OCI-LY1 (cell line): Measurements from ENCODE around the gene RHOT1.

Source experiments
- CTCF ChIP-seq: fragments of 200-600 bp; sonication (generic), shearing (Covaris generic); IDR thresholded peaks from 2 replicates; pipeline ENCODE4 v1.5.1; 2017; ENCODE audit warnings: mild to moderate bottlenecking, antibody characterized with exemption, low read length, moderate library complexity, mixed read lengths
- EZH2 ChIP-seq: fragments of 200-600 bp; sonication (generic), shearing (Covaris generic); IDR thresholded peaks from 2 replicates; pipeline ENCODE4 v1.8.0; 2017; ENCODE audit warnings: borderline replicate concordance, mixed run types, mild to moderate bottlenecking, antibody characterized with exemption, low read length, moderate library complexity, mixed read lengths

- TF ChIP-seq CTCF, result no peak
- no peak for TF ChIP-seq EZH2
Observed at GRCh38 chr17:32261417-32261736, 119.1 kb downstream of the RHOT1 start.
